GM12872 (cell line): ENCODE measurements around the gene CACNA2D3.

ENCODE experiments used
- TF ChIP-seq, protein P1 (sequence below): IDR thresholded peaks from 3 replicates; pipeline ENCODE4 v1.5.1; 2011; ENCODE audit warnings: low read depth, mild to moderate bottlenecking, low read length, moderate library complexity; ENCODE audit not compliant: insufficient read depth

Gene CACNA2D3

DNA sequence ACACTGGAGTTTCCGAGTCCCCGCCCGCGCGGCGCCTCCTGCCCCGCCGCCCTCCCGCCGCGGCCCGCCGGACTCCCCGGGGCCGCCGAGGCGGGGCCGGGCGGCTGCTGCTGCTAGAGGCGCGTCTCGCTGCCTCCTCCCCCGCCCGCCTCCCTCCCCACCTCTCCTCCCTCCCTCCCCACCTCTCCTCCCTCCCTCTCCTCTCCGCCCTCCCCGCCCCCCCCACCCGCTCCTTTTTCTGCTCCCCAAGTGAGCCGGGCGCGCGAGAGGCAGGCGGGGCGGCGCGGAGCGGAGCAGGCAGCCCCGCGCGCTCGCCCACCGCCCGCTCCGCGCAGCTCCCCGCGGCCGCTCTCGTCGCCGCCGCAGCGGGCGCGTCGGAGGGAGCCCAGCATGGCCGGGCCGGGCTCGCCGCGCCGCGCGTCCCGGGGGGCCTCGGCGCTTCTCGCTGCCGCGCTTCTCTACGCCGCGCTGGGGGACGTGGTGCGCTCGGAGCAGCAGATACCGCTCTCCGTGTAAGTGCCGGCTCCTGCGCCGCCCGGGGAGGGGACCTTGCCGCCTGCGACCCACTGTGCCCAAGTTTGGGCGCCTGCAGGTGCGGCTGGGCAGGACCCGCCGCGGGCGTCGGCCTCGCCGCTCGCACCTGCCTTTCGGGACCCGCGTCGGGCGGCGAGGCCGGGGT, at the start of gene CACNA2D3:
Gene CACNA2D3, plus strand, starts transcription at position 229 of the 679 bp plus-strand sequence.
- TF ChIP-seq, protein P1, sequence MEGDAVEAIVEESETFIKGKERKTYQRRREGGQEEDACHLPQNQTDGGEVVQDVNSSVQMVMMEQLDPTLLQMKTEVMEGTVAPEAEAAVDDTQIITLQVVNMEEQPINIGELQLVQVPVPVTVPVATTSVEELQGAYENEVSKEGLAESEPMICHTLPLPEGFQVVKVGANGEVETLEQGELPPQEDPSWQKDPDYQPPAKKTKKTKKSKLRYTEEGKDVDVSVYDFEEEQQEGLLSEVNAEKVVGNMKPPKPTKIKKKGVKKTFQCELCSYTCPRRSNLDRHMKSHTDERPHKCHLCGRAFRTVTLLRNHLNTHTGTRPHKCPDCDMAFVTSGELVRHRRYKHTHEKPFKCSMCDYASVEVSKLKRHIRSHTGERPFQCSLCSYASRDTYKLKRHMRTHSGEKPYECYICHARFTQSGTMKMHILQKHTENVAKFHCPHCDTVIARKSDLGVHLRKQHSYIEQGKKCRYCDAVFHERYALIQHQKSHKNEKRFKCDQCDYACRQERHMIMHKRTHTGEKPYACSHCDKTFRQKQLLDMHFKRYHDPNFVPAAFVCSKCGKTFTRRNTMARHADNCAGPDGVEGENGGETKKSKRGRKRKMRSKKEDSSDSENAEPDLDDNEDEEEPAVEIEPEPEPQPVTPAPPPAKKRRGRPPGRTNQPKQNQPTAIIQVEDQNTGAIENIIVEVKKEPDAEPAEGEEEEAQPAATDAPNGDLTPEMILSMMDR = no peak

DNA sequence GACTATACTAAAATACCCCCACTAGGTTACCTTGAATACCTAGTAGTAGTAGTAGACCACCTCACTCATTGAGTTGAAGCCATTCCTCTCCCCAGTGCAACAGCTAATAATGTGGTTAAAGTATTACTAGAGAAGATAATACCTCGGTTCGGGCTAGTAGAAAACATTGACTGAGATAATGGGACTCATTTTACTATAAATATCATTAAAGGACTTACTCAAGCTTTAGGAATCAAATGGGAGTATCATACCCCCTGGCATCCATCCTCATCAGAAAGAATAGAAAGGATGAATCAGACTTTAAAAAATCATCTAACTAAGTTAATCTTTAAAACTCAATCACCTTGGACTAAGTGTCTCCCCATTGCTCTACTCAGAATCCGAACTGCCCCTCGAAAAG, 49.0 kb upstream of the CACNA2D3 start:
- TF ChIP-seq, protein P1 = no peak

DNA sequence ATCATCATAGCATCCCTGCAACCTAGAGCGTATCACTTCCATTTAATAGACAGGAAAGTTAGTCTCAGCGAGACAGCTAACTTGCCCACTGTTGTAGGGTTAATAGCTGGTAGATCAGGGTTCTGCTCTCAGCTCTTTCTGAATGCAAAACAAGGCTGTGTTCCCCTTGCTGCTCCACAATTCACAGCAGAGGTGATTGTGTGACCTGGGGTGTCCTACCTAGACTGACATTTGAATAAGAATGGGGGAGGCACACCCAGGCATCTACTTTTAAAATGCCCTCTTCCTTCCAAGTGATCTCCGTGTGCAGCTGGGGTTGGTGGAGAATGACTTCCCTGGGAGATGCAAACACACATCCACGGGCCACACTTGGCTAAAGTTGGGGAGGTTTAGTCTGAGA, 43.0 kb upstream of the CACNA2D3 start:
- TF ChIP-seq, protein P1 = no peak

DNA sequence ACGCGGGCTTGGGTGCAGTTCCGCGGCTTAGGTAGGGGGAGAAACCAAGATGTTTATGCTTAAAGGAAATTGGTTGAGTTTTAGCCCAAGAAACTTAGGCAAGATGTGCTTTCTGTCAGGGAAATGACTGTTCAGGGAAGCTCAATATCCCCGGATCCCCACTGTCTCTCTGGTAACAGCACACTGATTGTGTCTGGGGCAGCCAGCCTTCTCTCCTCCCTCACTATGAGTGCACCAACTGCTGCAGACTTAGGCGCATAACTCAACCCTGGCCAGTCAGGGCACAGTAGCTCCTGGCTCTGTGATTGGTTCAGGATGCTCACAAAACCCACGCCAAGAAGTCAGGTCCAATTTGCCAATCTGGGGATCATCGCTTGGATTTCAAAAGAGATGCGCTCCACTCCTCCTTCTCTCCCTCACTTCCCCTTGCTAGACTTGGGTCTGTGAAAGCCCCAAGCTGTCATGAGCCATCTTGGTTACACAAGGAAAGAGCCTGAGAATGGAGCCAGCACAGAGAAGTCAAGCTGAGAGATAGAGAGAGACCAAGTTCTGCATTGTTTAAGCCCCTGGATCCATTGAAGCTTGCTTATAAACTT, 42.5 kb upstream of the CACNA2D3 start:
- TF ChIP-seq, protein P1 = no peak

DNA sequence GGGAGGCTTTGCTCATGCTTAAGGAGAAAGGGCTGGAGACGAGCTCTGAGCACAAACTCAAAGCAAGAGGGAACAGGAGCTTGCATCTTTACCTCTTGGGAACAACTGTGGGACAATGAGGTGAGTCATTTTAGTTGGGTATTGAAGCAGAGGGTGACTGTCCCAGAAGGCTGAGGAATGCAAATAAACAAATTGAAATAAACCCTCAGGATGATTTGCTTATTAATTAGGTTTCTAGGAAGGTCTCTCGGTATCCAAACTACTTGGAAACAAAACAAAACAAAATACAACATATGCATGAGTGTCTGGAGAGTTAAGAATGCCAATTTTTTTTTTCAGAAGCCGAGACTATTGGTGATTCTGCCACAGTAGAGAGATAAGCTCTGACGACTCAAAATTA, 38.4 kb upstream of the CACNA2D3 start:
- TF ChIP-seq, protein P1 = no peak

DNA sequence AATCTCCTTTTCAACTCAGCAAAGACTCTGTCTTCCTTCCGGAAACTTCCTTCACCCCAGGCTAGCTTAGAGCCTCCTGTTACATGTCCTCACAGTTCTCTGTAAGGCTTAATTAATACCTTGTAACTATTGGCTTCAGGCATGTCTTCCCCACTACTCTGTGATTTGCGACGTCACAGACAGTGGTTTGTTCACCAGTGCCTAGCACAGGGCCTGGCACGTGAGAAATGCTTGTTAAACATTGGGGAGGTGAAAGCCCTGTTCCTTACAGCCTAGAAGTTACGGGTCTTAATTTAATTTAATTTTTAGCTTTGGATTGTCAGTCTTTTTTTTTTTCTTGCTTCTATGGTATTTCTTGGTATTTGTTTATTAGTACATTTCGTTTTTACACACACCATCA, 36.4 kb upstream of the CACNA2D3 start:
- TF ChIP-seq, protein P1 = no peak

DNA sequence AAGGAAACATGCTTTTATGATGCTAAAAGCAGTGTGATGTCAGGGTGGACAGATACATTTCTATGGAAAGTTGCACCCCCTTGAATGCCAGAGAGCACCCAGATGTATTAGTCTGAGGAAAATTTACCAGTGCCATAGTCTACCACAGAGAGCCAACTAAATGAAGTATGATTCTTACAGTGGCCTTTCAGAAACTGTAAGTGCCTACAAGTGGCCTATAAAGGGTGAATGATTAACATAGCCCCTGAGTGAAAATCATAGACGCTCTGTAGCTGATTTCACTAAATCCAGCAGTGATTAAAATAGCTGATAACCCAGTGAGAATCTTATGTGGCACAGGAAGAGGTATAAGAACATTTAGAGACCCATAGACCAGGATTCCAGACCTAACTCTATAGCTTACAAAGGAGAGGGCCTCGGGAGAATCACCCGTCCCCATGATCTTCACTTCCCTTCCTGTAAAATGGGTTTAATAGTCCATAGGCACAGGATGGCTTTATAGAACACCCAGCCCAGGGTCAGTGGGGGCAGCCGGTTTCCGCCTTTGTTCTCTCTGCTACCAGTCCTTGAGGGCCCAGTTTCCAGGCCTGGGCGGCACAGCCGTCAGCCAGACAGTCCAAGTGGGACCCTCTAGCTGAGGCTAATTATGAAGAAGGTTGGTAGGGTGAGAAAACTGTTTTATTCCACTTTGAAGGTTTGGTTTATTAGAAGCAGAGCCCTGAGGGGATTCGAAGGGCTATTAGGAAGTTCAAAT, 35.5 kb upstream of the CACNA2D3 start:
- TF ChIP-seq, protein P1 = no peak
